HG02678 (cell line): Measurements from ENCODE around the gene PRND.
"Not testable (repeated sequence)": the region's sequence is repeated elsewhere in the genome, so short reads cannot be mapped to it uniquely, and the experiment has no call there.

ENCODE experiments used
- ATAC-seq: cut with Tn5 transposase; IDR thresholded peaks from one replicate; pipeline ENCODE4 v1.9.1; 2021; ENCODE audit warnings: mild to moderate bottlenecking, moderate library complexity; ENCODE audit not compliant: unreplicated experiment

PRND gene

GRCh38 chr20:4721719-4722118 lies at the start of gene PRND:
TSS of gene PRND (plus strand) at chr20:4721909. CDS start at chr20:4724552, 2,643 bp downstream.
- no peak for ATAC-seq

- ATAC-seq = no peak
Observed at GRCh38 chr20:4672948-4673347, 48.8 kb upstream of the PRND start.

GRCh38 chr20:4673371-4674001 lies 48.2 kb upstream of the PRND start:
- ATAC-seq = no peak

- no peak for ATAC-seq
Observed at GRCh38 chr20:4674672-4675071, 47.0 kb upstream of the PRND start.

- no peak for ATAC-seq
Observed at GRCh38 chr20:4677846-4678245, 43.9 kb upstream of the PRND start.

GRCh38 chr20:4681401-4681800 lies 40.3 kb upstream of the PRND start:
- ATAC-seq = no peak

GRCh38 chr20:4681991-4682401 lies 39.7 kb upstream of the PRND start:
- ATAC-seq = no peak

GRCh38 chr20:4682682-4683081 lies 39.0 kb upstream of the PRND start:
- no peak for ATAC-seq

- ATAC-seq = no peak
Observed at GRCh38 chr20:4683261-4683660, 38.4 kb upstream of the PRND start.

- no peak for ATAC-seq
Observed at GRCh38 chr20:4684837-4685413, 36.8 kb upstream of the PRND start.

- no peak for ATAC-seq
Observed at GRCh38 chr20:4685923-4686221, 35.8 kb upstream of the PRND start.

GRCh38 chr20:4688305-4688704 lies 33.4 kb upstream of the PRND start:
- no peak for ATAC-seq

GRCh38 chr20:4689220-4689619 lies 32.5 kb upstream of the PRND start:
- no peak for ATAC-seq

GRCh38 chr20:4691753-4692152 lies 30.0 kb upstream of the PRND start:
- ATAC-seq = no peak

GRCh38 chr20:4694076-4694475 lies 27.6 kb upstream of the PRND start:
- ATAC-seq = no peak

GRCh38 chr20:4697189-4697830 lies 24.4 kb upstream of the PRND start:
- ATAC-seq = no peak

GRCh38 chr20:4697831-4698221 lies 23.9 kb upstream of the PRND start:
- ATAC-seq = no peak

- no peak for ATAC-seq
Observed at GRCh38 chr20:4699216-4699615, 22.5 kb upstream of the PRND start.

- ATAC-seq = no peak
Observed at GRCh38 chr20:4699957-4700356, 21.8 kb upstream of the PRND start.

- no peak for ATAC-seq
Observed at GRCh38 chr20:4702562-4703280, 19.0 kb upstream of the PRND start.

- ATAC-seq = no peak
Observed at GRCh38 chr20:4703281-4703676, 18.4 kb upstream of the PRND start.

GRCh38 chr20:4706941-4707340 lies 14.8 kb upstream of the PRND start:
- not testable (repeated sequence) for ATAC-seq
